SH-SY5Y (cell line): ENCODE measurements around the gene FRMD4A.

ENCODE experiments used
- GATA2 ChIP-seq: IDR thresholded peaks from 2 replicates; pipeline ENCODE4 v1.6.1; 2011; ENCODE audit warnings: mild to moderate bottlenecking, low read depth, low read length
- GATA3 ChIP-seq: IDR thresholded peaks from 2 replicates; pipeline ENCODE4 v1.6.1; 2011; ENCODE audit warnings: low read depth, mild to moderate bottlenecking, low read length, moderate library complexity

The FRMD4A gene

DNA sequence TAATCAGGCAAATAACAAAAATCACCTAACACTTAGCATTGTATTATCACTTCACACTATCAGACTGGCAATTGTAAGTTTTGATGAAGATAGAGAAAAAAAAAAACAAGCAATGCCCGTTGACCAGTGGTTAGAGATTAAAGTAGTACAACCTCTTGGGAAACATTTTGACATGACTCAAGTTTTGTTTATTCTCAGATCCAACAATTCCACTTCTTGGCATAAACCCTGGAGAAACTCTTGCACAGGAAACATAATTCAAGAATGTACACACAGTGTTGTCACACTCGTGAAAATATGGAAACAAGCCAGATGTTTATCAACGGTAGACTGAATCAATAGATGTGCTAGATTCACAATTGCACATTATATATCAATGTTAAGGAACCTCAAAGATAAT is 37.2 kb downstream of the FRMD4A start:
- TF ChIP-seq GATA2 (no peak), GATA3 (no peak)

DNA sequence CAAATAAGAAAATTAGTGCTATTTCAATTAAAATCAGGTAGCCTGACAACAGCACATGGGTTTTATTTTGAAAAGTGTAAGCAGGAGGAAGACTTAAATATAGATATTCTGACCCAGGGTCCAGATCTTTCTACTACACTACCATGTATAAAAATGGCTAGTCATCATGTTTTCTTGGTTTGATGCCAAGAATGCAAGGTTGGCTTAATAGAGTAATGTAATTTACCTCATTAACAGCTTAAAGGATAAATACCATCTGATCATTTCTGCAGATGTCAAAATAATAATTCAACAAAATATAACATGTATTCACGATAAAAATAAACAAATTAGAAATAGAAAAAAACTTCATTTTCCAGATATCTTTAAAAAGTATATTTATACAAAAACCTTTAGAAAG is 39.4 kb downstream of the FRMD4A start:
- TF ChIP-seq GATA2 (no peak), GATA3 (no peak)

DNA sequence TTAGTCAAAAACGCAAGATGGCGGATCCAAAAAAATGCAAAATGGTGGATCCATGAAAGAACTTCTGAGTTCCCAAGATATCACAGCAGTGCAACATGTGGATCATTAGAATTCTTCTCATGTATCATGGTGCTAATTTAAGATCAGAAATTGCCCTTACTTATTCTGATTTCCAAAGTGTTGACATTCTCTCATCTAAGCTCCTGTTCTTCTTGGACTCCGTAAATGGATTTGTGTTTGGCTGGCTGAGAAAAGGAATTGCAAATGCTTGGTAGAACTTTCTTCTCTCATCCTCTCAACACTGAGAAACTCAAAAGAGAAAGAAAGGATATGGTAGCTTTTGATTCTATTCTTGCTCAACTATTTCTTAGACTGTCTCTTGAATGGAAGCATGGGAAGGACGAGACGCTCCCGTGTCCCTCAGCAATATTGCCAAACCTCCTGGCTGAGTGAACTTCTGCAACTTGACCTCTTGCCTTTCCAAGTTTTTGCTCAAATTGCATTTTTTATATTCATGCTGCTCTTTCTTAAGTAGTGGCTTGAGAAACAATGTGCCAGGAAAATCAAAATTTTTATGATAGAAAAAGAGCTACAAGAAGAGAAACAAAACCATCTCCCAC is 44.7 kb downstream of the FRMD4A start:
- no peak for TF ChIP-seq GATA2
- no peak for TF ChIP-seq GATA3

DNA sequence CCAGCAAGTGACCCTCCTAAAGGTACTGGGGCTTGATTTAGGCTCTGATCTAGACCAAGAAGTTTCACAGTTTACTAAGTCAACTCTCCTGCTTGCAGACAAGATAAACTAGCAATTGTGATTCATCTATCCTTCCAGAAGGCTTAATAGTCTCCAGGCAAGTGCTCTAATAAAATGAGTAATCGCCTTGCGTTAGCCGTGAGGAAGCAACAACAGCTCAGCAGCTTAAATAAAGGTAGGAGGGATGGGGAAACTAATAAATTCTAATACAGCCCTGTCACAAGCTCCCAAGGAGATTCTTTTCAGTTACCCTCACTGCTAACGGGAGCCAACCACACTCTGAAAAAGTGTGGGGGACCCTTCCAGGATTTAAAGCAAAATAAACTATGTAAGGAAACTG is 48.4 kb downstream of the FRMD4A start:
- TF ChIP-seq GATA3 (no peak), GATA2 (no peak)

DNA sequence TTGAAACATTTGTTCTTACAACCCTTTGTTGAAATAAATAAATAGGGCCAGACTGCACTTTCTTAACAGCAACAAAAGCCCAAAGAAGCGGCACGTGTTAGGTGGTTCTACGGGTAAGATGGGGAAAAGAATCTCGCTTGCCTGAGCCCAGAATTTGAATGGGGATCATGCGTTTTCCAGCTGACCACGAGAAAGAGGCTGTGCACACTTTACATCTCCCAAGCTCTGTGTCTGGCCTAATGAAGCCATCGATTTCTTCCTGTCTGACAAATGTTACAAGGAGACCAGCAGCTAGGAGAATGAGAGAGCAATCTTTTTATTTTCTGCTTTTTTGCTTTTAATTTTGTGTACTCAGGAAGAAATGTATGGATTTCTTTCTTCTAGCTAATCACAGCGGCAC is 52.2 kb downstream of the FRMD4A start:
- TF ChIP-seq GATA3 (no peak), GATA2 (no peak)

DNA sequence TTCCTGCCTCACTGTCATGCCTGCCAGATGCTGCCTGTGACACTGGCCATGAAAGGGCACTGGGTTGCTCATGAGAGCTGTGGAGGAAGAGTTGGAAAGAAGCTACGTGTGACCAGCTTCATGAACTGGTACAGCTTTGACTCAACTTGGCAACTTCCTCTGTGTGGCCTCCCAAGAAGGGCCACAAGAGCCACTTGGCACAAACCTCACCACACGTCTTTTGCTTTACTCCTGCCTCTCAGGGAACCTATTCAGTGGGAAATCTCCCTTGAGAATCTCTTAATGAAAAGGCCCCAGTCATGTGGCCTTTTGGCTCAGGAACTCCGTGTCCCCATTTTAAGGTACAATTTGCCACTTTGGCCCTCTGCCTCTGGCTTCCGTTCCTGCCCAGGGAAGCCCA is 54.5 kb downstream of the FRMD4A start:
- TF ChIP-seq GATA2 (no peak), GATA3 (no peak)

DNA sequence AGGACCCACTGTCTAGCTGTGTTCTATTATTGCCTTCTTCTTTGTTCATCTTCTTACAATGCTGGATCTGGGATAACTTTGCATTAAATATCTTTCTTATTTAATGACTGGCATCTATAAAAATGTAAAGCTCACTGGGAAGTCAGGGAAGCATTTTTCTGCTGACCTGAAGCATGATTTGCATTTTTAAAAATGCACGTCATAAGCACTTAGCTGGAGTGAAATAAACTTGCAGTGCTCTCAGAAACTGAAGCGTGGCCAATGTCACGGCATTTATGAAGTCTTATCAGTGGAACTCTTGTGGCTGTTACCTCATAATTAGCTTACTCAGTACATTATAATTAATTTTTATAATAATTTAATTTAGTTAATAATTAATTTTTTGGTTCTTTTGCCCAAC is 59.1 kb downstream of the FRMD4A start:
- TF ChIP-seq GATA3 (no peak), GATA2 (no peak)

DNA sequence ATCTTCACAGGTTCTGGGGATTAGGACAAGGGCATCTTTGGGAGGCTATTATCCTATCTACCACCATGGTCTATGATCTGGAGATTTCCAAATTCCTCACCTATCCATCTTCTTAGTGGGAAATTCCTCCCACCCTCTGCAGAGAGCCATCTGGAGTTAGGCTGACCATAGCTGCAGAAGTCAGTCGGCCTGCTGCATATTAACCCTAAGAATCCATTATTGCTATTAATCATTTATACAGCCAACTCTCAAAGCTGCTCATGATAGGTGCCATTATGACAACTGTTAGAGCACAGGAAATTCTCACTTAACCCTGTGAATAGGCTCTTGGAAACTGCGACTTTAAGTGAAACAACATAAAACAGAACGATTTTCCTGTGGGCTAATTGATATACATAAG is 60.4 kb downstream of the FRMD4A start:
- no peak for TF ChIP-seq GATA2
- TF ChIP-seq GATA3: no peak

DNA sequence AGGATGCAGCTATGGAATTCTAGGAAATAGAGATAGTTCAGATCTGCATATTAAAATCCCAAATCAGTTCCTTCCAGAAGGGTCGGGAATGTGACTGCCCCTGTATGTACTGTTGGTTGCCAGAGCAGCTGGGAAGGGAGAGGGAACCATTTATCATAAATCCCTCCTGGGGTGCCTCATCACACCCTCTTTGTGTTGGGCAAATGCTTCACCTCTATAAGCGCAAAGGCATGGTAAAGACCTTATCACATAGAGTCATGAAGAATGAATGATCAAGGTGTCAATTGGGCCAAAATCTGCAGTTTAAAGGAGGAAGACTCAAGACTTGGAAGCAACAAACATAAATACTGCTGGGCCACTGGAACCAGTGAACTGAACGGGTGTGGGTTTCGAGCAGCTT is 65.0 kb downstream of the FRMD4A start:
- TF ChIP-seq GATA3 (no peak), GATA2 (no peak)

DNA sequence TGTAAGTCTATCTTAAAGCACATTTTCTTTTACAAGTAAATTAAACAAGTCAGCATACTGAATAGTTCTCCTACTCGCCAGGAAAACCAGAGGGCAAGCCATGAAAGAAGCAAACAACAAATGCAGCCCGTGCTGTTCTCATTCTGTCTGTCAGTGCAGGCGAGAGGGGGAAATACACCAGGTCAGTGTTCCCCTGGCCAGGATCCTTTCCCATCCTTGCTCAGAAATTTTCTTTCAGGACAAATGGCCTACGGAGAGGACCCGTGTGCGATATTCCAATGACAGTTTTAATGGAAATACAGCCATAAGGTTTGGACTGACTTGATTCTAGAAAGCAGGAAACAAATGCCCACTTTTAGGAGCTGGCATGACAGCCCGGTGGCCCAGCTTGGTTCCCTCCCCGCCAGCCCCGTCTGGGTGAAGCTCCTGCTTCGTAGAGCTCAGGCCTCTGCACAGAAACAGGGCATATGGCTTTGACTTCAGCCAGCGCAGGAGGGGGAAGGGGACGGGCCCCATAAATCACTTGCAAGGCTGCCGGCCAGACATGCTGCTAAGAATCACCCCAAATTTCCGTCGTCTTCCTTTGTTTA is 67.8 kb downstream of the FRMD4A start:
- no peak for TF ChIP-seq GATA2
- no peak for TF ChIP-seq GATA3

DNA sequence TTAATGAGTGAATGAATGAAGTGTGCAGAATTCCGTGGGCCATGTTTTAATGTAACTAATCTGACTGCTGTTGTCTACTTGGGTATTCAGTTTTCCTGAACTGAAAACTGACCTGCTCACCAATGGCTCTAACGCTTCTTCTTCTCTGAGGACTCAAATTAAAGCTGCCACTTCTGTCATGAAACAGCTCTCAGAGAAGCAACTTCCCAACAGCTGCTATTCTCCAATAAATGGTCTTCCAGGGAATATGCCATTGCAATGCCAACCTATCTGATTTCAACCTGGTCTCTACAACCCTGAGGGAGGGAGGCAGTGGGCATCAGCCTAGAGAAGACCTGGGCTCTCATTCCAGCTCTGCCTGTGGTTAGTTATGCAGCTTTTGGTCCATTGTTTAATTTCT is 69.4 kb downstream of the FRMD4A start:
- TF ChIP-seq GATA3: no peak
- no peak for TF ChIP-seq GATA2

DNA sequence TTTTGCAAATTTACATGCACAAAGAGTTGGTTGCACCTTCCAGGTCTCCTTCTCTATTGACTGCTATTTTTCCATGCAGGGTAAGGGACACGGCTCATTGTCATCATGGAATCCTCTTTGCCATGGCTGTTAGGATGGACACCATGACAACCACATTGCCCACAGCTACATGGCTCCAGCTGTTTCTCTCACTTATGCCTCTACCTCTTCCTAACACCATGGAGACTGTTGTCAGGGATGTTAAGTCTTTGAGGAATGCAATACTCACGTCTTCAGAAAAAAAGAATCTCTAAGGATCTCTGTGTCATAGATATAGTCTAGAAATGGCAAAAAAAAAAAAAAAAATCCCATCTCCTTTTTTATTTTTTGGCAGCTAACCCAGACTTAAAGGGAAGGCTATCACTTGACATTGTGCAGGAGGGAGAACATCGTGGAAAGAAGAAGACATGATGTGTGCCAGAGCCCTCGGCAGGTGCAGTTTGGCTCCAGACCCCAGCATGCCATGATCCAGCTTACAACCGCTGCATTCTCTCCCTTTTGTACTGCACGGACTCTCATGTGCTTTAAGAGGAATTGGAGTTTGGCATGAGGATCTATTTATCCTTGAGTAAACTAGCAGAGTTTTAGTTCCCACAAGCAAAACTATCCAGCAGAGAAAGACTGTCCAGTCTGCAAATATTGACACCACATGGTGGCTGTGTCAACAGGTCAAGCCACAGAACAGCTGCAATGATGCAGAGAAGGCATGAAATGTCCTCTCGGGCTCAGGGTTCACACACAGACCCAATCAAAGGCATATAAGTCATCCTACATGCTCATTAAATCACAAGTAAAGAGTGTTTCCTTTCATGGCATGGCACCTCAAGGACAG is 70.8 kb downstream of the FRMD4A start:
- TF ChIP-seq GATA2 (no peak), GATA3 (no peak)

DNA sequence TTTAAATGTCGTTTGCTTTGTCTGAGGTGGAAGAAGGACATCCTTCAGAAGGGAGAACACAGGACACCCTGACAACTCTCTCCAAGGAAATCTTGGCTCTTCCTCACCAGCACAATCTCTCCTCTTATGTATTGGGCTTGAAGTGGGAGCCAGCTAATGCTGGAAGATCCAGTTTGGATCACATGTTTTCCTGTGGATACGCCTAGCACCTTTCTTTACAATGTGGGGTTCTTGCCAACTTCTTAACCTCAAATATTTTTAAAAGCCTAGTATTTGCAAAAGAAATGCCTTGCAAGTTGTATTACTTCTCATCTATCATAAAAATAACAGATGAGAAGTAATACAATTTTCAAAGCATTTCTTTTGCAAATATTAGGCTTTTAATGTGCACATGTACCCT is 76.4 kb downstream of the FRMD4A start:
- TF ChIP-seq GATA2 (no peak), GATA3 (no peak)

DNA sequence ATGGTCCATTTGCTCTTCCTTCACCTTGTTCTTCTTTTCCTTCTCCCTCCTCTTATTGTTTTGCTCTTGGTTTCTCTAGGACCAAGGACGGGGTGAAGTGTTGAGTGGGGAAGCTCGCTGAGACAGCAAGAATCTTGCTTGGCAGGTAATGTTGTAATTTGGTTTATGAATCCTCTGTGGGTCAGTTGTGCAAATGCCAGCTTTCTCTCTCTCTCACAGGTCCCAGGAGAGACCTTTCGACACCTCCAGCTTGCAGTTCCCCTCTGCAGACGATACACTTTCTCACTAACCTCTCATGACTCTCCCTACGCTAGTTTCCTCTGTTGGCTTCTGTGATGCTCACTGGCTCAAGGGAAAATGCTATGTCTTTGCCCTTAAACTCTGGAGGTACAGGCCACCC is 77.0 kb downstream of the FRMD4A start:
- TF ChIP-seq GATA3: no peak

DNA sequence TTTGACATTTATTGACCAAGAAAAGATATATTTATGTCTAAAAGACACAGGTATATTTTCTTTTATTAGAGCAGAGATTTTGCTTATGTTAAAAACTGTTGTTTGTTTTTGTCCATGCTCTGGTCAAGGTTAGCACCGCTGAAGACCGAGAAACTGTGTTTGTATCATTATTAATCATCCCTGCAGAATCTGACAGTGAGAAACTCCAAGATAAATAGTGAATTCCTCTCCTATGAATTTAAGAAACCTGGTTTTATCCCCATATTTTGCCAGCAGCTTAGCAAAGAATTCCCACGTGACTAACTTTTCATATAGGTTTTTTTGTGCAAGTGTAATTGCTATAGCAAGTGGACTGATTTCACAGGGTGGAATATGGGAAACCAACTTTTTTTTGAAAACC is 77.6 kb downstream of the FRMD4A start:
- TF ChIP-seq GATA2 (no peak), GATA3 (no peak)
